IMR-90 (cell line): ENCODE results near the gene HIPK1. TPM values are rescaled to one million over a fixed set of nuclear protein-coding genes. Genes with fewer than 3 reads are reported as not detected.
A peak's percentile ranks its signal among the peaks of the same experiment; 100 is the strongest.

Experiments used
- ATAC-seq: fragments of 200-7000 bp; cut with Tn5 transposase; 2 replicates; pipeline ENCODE4 v1.9.1; 2020; ENCODE audit warnings: low read depth, mild to moderate bottlenecking, moderate library complexity
- BruUV-seq: library from RNA; stranded (reverse); fragments of 400-500 nt; replicated peaks from 2 replicates; lab custom pipeline; 2021; lab: Mats Ljungman, UMichigan
- CTCF ChIA-PET: fragments of 300-600 bp; formaldehyde crosslinking; extraction: SDS; loops from one replicate; lab custom pipeline; 2021; ENCODE audit warnings: antibody characterized with exemption; lab: Yijun Ruan, JAX
- POLR2A ChIA-PET: fragments of 300-600 bp; sonication (Branson Sonifier 250); formaldehyde crosslinking; loops from one replicate; lab custom pipeline; 2022; ENCODE audit warnings: antibody characterized with exemption; ENCODE audit not compliant: unreplicated experiment; lab: Charles Lee
- DNase-seq: peaks from one replicate; pipeline ENCODE4 v3.0.0; 2013
- H2AFZ ChIP-seq: replicated peaks from 2 replicates; pipeline ENCODE3; 2013; ENCODE audit warnings: low read length, mild to moderate bottlenecking; ENCODE audit not compliant: poor library complexity
- H2AK5ac ChIP-seq: 2 replicates; pipeline ENCODE4 v1.6.1; 2013; ENCODE audit warnings: low read depth, low read length, inconsistent platforms
- H2AK9ac ChIP-seq: replicated peaks from 2 replicates; pipeline ENCODE3; 2013; ENCODE audit warnings: mild to moderate bottlenecking, low read depth, low read length, moderate library complexity; ENCODE audit not compliant: poor library complexity
- H2BK120ac ChIP-seq: 2 replicates; pipeline ENCODE4 v1.6.1; 2013; ENCODE audit warnings: low read depth, low read length, inconsistent platforms
- H2BK15ac ChIP-seq: 3 replicates; pipeline ENCODE4 v1.6.1; 2013; ENCODE audit warnings: low read depth, low read length, inconsistent platforms
- H2BK20ac ChIP-seq: 2 replicates; pipeline ENCODE4 v1.6.1; 2013; ENCODE audit warnings: low read depth, mild to moderate bottlenecking, inconsistent platforms, low read length, moderate library complexity
- H2BK5ac ChIP-seq: 2 replicates; pipeline ENCODE4 v1.6.1; 2013; ENCODE audit warnings: mild to moderate bottlenecking, low read depth, low read length, inconsistent platforms; ENCODE audit not compliant: poor library complexity, severe bottlenecking
- H3K14ac ChIP-seq: replicated peaks from 2 replicates; pipeline ENCODE4 v1.6.1; 2013; ENCODE audit warnings: low read depth, low read length, inconsistent platforms
- H3K18ac ChIP-seq: 2 replicates; pipeline ENCODE4 v1.6.1; 2013; ENCODE audit warnings: low read depth, low read length, control low read depth
- H3K23ac ChIP-seq: 2 replicates; pipeline ENCODE4 v1.6.1; 2013; ENCODE audit warnings: low read depth, low read length, inconsistent platforms
- H3K27ac ChIP-seq: 2 replicates; pipeline ENCODE4 v1.5.1; 2013; ENCODE audit warnings: mild to moderate bottlenecking, control low read depth, low read length; ENCODE audit not compliant: insufficient read depth
- H3K27me3 ChIP-seq: 2 replicates; pipeline ENCODE4 v1.6.1; 2013; ENCODE audit warnings: low read length; ENCODE audit not compliant: control insufficient read depth, insufficient read depth
- H3K36me3 ChIP-seq: 2 replicates; pipeline ENCODE4 v1.6.1; 2013; ENCODE audit warnings: low read length, mixed read lengths; ENCODE audit not compliant: control insufficient read depth, insufficient read depth
- H3K4ac ChIP-seq: 2 replicates; pipeline ENCODE4 v1.6.1; 2013; ENCODE audit warnings: low read depth, low read length, inconsistent platforms
- H3K4me1 ChIP-seq: 2 replicates; pipeline ENCODE4 v1.6.1; 2013; ENCODE audit warnings: low read length, mixed read lengths; ENCODE audit not compliant: control insufficient read depth, insufficient read depth
- H3K4me2 ChIP-seq: 2 replicates; pipeline ENCODE4 v1.6.1; 2013; ENCODE audit warnings: low read depth, mild to moderate bottlenecking, control low read depth, low read length, moderate library complexity
- H3K4me3 ChIP-seq: 2 replicates; pipeline ENCODE4 v1.5.1; 2013; ENCODE audit warnings: low read depth, mild to moderate bottlenecking, control low read depth, low read length, moderate library complexity; ENCODE audit not compliant: insufficient read depth
- H3K56ac ChIP-seq: 2 replicates; pipeline ENCODE4 v1.6.1; 2013; ENCODE audit warnings: low read length, inconsistent platforms; ENCODE audit not compliant: insufficient read depth; ENCODE audit errors: extremely low read depth
- H3K79me1 ChIP-seq, 2 experiments: 2 replicates each; pipeline ENCODE4 v1.6.1; 2013; ENCODE audit warnings: low read length in 2 of 2, inconsistent platforms in 1 of 2, low read depth in 1 of 2
- H3K9ac ChIP-seq: 2 replicates; pipeline ENCODE4 v1.6.1; 2013; ENCODE audit warnings: low read depth, low read length, control low read depth
- H3K9me1 ChIP-seq: 2 replicates; pipeline ENCODE4 v1.6.1; 2013; ENCODE audit warnings: low read length, inconsistent platforms; ENCODE audit not compliant: insufficient read depth
- H3K9me3 ChIP-seq: 2 replicates; pipeline ENCODE4 v1.6.1; 2013; ENCODE audit warnings: low read length; ENCODE audit not compliant: control insufficient read depth, insufficient read depth
- H4K20me1 ChIP-seq: 2 replicates; pipeline ENCODE4 v1.6.1; 2013; ENCODE audit warnings: low read length, inconsistent platforms; ENCODE audit not compliant: insufficient read depth
- H4K5ac ChIP-seq: 2 replicates; pipeline ENCODE4 v1.6.1; 2013; ENCODE audit warnings: mild to moderate bottlenecking, low read depth, low read length, control low read depth
- H4K8ac ChIP-seq, 2 experiments: 2 replicates each; pipeline ENCODE4 v1.6.1; 2013; ENCODE audit warnings: low read depth in 2 of 2, low read length in 2 of 2, control low read depth in 1 of 2, inconsistent platforms in 1 of 2
- H4K91ac ChIP-seq: 2 replicates; pipeline ENCODE4 v1.6.1; 2013; ENCODE audit warnings: low read depth, low read length, inconsistent platforms; ENCODE audit not compliant: insufficient read depth
- BHLHE40 ChIP-seq: fragments of 150-350 bp; IDR thresholded peaks from 2 replicates; pipeline ENCODE4 v1.6.1; 2016; ENCODE audit warnings: mild to moderate bottlenecking, low read depth, low read length
- CEBPB ChIP-seq: IDR thresholded peaks from 2 replicates; pipeline ENCODE4 v1.6.1; 2012; ENCODE audit warnings: low read depth, low read length, improper control_type of control experiment
- CHD1 ChIP-seq: IDR thresholded peaks from 2 replicates; pipeline ENCODE4 v1.6.1; 2012; ENCODE audit warnings: low read depth, low read length, improper control_type of control experiment
- FOS ChIP-seq: fragments of 150-350 bp; IDR thresholded peaks from 2 replicates; pipeline ENCODE4 v1.6.1; 2016; ENCODE audit warnings: low read depth, low read length
- MAZ ChIP-seq: IDR thresholded peaks from 2 replicates; pipeline ENCODE4 v1.6.1; 2012; ENCODE audit warnings: low read depth, mild to moderate bottlenecking, low read length, improper control_type of control experiment, moderate library complexity, borderline replicate concordance
- NFE2L2 ChIP-seq: fragments of 150-350 bp; IDR thresholded peaks from 2 replicates; pipeline ENCODE4 v1.6.1; 2016; ENCODE audit warnings: low read depth, mild to moderate bottlenecking, low read length
- POLR2A ChIP-seq: IDR thresholded peaks from 2 replicates; pipeline ENCODE4 v1.6.1; 2012; ENCODE audit warnings: mild to moderate bottlenecking, low read depth, low read length
- RAD21 ChIP-seq: IDR thresholded peaks from 2 replicates; pipeline ENCODE4 v1.6.1; 2012; ENCODE audit warnings: low read length, improper control_type of control experiment
- RCOR1 ChIP-seq: IDR thresholded peaks from 2 replicates; pipeline ENCODE4 v1.6.1; 2012; ENCODE audit warnings: mild to moderate bottlenecking, low read length, improper control_type of control experiment; ENCODE audit not compliant: insufficient replicate concordance
- RFX5 ChIP-seq: IDR thresholded peaks from 2 replicates; pipeline ENCODE4 v1.8.0; 2012; ENCODE audit warnings: low read depth, mild to moderate bottlenecking, low read length, moderate library complexity
- SMC3 ChIP-seq: fragments of 150-350 bp; IDR thresholded peaks from 2 replicates; pipeline ENCODE4 v1.6.1; 2016; ENCODE audit warnings: low read depth, mild to moderate bottlenecking, antibody characterized with exemption, low read length, moderate library complexity
- WGBS, 2 experiments: methylation state at CpG; one replicate each; pipeline versions ENCODE4 v1.1.5 to v1.1.7; 2013; ENCODE audit warnings: missing lambda C conversion rate in 2 of 2; ENCODE audit not compliant: insufficient read length in 1 of 2; ENCODE audit errors: extremely low coverage in 2 of 2; 5-methylcytosine and 5-hydroxymethylcytosine counted together
- dilution Hi-C: fragments of 300-500 bp; cut with HindIII; formaldehyde crosslinking; loops from one replicate; pipeline ENCODE4 v1.14.3; 2018; ENCODE audit warnings: low sequenced_read_pairs; ENCODE audit not compliant: unreplicated experiment
- in situ Hi-C: fragments of 300-500 bp; cut with MboI; formaldehyde crosslinking; loops from 3 replicates; pipeline ENCODE4 v1.14.3; 2019; ENCODE audit warnings: low sequenced_read_pairs, inconsistent platforms, mixed read lengths
- intact Hi-C: fragments of 100-400 bp; cut with micrococcal nuclease; formaldehyde crosslinking; loops from 2 replicates; pipeline ENCODE4 v1.10.0; 2022
- polyA plus RNA-seq, 3 experiments: library from polyadenylated mRNA; depleted of rRNA; stranded (reverse); fragments of >200 nt; gene quantifications; 2 replicates each; pipeline ENCODE4 v1.2.3, GENCODE V29; 2012; ENCODE audit warnings: low replicate concordance in 1 of 3
- total RNA-seq: library from RNA; depleted of rRNA; stranded (reverse); fragments of >200 nt; gene quantifications from 2 replicates; pipeline ENCODE4 v1.2.3, GENCODE V29; 2012
- TF ChIP-seq, protein P1 (sequence below): fragments of 150-350 bp; IDR thresholded peaks from 2 replicates; pipeline ENCODE4 v1.6.1; 2016; ENCODE audit warnings: low read depth, mild to moderate bottlenecking, low read length, moderate library complexity, borderline replicate concordance
- TF ChIP-seq, protein P2 (sequence below): conservative IDR thresholded peaks from 2 replicates; pipeline ENCODE4 v1.5.1; 2012; ENCODE audit warnings: mild to moderate bottlenecking, low read depth, low read length, improper control_type of control experiment
- TF ChIP-seq, protein P3 (sequence below): fragments of 150-350 bp; IDR thresholded peaks from 2 replicates; pipeline ENCODE4 v1.6.1; 2017; ENCODE audit warnings: mild to moderate bottlenecking, antibody characterized with exemption, low read length, low read depth

The HIPK1 gene
- total and polyA plus RNA-seq, 2 of the 4 experiments (the other 2 are of a cell fraction): 15.3 to 33.9 TPM

DNA sequence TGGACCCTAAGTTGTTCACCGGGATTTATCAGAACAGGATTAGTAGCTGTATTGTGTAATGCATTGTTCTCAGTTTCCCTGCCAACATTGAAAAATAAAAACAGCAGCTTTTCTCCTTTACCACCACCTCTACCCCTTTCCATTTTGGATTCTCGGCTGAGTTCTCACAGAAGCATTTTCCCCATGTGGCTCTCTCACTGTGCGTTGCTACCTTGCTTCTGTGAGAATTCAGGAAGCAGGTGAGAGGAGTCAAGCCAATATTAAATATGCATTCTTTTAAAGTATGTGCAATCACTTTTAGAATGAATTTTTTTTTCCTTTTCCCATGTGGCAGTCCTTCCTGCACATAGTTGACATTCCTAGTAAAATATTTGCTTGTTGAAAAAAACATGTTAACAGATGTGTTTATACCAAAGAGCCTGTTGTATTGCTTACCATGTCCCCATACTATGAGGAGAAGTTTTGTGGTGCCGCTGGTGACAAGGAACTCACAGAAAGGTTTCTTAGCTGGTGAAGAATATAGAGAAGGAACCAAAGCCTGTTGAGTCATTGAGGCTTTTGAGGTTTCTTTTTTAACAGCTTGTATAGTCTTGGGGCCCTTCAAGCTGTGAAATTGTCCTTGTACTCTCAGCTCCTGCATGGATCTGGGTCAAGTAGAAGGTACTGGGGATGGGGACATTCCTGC, 46.2 kb downstream of the HIPK1 start:
- Histone ChIP-seq H2BK20ac (no peak overlapping the region), H3K18ac (no peak overlapping the region), H3K36me3 (peaks cover 17% of the 10 kb centered on the region), H3K56ac (0 out of 2 replicates have a peak overlapping the region, but pooled peaks have one; percentile 16), H3K4me2 (peak overlapping the region; percentile 21; the same call in 1 of the 2 replicates), H2AFZ (no peak overlapping the region), H3K9ac (no peak overlapping the region), H3K4ac (no peak overlapping the region; the same call in 1 of the 2 replicates), H3K27ac (no peak overlapping the region), H4K8ac (no peak overlapping the region), H4K5ac (no peak overlapping the region), H3K4me3 (no peak overlapping the region), H4K20me1 (no peaks in the 10 kb centered on the region; the same call in 1 of the 2 replicates), H2BK15ac (no peak overlapping the region), H3K23ac (peak overlapping the region; percentile 11; the same call in 1 of the 2 replicates), H2AK5ac (no peak overlapping the region), H4K91ac (no peak overlapping the region; the same call in 1 of the 2 replicates), H3K9me1 (peaks cover 14% of the 10 kb centered on the region; the same call in 1 of the 2 replicates), H3K14ac (0 out of 2 replicates have a peak overlapping the region, but pooled peaks have one; percentile 26), H3K27me3 (no peaks in the 10 kb centered on the region), H3K79me1 (peaks cover 0 to 23% of the 10 kb centered on the region in 2 experiments; a peak in 2 of 4 replicates), H3K9me3 (no peaks in the 10 kb centered on the region), H2AK9ac (no peak overlapping the region), H2BK5ac (no peak overlapping the region), H2BK120ac (no peak overlapping the region), H3K4me1 (peaks cover 17% of the 10 kb centered on the region)
- dilution Hi-C loops (no loop called here), intact Hi-C loops (loop anchor here (2.0 to 5.0 kb wide), 6 partner anchors 45 to 982 kb away; partner anchors contain the start of genes BCAS2, CSDE1 and TRIM33), in situ Hi-C loops (no loop called here)
- CTCF ChIA-PET: interaction anchor here (0.6 to 4.4 kb wide), 3 partner anchors 12 to 978 kb away, joined by 3 to 30 read pairs (median 3); no protein-coding TSS in a partner anchor
- ATAC-seq (peak; percentile 0; the same call in 1 of the 2 replicates), DNase-seq (peak; percentile 47)
- no CpG with 5 or more reads among the region's 4 CpGs for WGBS, 2 experiments
- POLR2A ChIA-PET: no interaction called here
- no TSS peak for BruUV-seq
- TF ChIP-seq SMC3: no peak
- TF ChIP-seq RAD21: no peak
- TF ChIP-seq, protein P1, sequence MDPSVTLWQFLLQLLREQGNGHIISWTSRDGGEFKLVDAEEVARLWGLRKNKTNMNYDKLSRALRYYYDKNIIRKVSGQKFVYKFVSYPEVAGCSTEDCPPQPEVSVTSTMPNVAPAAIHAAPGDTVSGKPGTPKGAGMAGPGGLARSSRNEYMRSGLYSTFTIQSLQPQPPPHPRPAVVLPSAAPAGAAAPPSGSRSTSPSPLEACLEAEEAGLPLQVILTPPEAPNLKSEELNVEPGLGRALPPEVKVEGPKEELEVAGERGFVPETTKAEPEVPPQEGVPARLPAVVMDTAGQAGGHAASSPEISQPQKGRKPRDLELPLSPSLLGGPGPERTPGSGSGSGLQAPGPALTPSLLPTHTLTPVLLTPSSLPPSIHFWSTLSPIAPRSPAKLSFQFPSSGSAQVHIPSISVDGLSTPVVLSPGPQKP: no peak
- TF ChIP-seq CHD1: no peak
- TF ChIP-seq RCOR1: no peak
- TF ChIP-seq RFX5: no peak
- TF ChIP-seq, protein P2, sequence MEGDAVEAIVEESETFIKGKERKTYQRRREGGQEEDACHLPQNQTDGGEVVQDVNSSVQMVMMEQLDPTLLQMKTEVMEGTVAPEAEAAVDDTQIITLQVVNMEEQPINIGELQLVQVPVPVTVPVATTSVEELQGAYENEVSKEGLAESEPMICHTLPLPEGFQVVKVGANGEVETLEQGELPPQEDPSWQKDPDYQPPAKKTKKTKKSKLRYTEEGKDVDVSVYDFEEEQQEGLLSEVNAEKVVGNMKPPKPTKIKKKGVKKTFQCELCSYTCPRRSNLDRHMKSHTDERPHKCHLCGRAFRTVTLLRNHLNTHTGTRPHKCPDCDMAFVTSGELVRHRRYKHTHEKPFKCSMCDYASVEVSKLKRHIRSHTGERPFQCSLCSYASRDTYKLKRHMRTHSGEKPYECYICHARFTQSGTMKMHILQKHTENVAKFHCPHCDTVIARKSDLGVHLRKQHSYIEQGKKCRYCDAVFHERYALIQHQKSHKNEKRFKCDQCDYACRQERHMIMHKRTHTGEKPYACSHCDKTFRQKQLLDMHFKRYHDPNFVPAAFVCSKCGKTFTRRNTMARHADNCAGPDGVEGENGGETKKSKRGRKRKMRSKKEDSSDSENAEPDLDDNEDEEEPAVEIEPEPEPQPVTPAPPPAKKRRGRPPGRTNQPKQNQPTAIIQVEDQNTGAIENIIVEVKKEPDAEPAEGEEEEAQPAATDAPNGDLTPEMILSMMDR: no peak
- no peak for TF ChIP-seq MAZ
- TF ChIP-seq NFE2L2: no peak
- no peak for TF ChIP-seq POLR2A
- TF ChIP-seq FOS: no peak
- no peak for TF ChIP-seq CEBPB
- no peak for TF ChIP-seq BHLHE40
- TF ChIP-seq, protein P3, sequence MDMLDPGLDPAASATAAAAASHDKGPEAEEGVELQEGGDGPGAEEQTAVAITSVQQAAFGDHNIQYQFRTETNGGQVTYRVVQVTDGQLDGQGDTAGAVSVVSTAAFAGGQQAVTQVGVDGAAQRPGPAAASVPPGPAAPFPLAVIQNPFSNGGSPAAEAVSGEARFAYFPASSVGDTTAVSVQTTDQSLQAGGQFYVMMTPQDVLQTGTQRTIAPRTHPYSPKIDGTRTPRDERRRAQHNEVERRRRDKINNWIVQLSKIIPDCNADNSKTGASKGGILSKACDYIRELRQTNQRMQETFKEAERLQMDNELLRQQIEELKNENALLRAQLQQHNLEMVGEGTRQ: no peak
